ENCODE results near the gene SLIT3.

SLIT3 gene

DNA sequence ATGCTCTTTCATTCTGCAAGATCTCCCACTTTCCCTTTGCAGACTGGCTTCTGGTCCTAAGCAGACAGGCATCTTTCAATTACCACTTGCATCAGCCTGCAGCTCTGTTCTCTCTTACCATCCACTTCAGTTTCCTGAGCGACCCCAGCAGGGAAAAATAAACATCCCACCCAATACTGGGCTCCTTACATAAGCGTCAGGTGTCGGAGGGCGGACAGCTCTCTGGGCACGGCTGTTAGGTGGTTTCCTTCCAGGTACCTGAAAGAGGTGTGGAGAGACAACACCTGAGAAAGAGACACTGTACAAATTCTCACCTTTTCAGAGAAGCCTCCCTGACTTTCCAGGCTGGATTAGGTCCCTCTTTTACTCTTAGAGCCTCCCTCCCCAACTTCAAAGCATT is 576.7 kb downstream of the SLIT3 start:
- Histone ChIP-seq H3K4me1 (ENCODE audit: insufficient read depth, low read length) (no peaks in the 10 kb centered on the region), H3K27ac (ENCODE audit: low read depth, low read length) (no peak overlapping the region), H3K36me3 (ENCODE audit: insufficient read depth, low read length) (no peaks in the 10 kb centered on the region), H3K4me3 (ENCODE audit: low read length) (no peak overlapping the region), H3K9me3 (ENCODE audit: insufficient read depth, low read depth, low read length) (no peaks in the 10 kb centered on the region), H3K27me3 (ENCODE audit: insufficient read depth, low read length) (no peaks in the 10 kb centered on the region), H3K9ac (ENCODE audit: low read depth, low read length) (no peak overlapping the region)
- WGBS: 82% methylated on average over 5 of the region's 5 CpGs

- Histone ChIP-seq H3K9me3 (ENCODE audit: insufficient read depth, low read depth, low read length) (no peaks in the 10 kb centered on the region), H3K9ac (ENCODE audit: low read depth, low read length) (no peak overlapping the region), H3K4me1 (ENCODE audit: insufficient read depth, low read length) (no peaks in the 10 kb centered on the region), H3K27me3 (ENCODE audit: insufficient read depth, low read length) (no peaks in the 10 kb centered on the region), H3K36me3 (ENCODE audit: insufficient read depth, low read length) (no peaks in the 10 kb centered on the region), H3K4me3 (ENCODE audit: low read length) (no peak overlapping the region), H3K27ac (ENCODE audit: low read depth, low read length) (no peak overlapping the region)
- whole genome bisulfite sequencing: 93% methylated on average over 3 of the region's 3 CpGs
These were observed 577.9 kb downstream of the SLIT3 start for GRCh38 chr5:168723037-168723436.

DNA sequence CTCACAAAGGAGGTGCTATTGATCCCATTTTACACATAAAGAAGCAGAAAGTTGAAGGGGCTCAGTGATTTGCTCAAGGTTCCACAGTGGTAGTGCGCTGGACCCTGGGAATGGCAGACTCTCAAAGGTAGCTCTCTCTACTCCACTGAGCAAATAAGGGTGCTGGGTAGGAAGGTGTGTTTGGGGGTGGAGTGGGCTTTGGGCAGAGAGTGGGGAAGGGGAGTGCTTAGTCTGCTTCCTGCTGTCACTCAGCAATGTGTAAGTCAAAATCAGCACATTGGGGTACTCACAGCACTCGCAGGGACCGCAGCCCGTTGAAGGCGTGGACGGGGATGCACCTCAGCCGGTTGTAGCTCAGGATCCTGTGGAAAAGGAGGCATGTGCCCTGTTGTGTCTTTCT is 579.0 kb downstream of the SLIT3 start:
- H3K4me3 ChIP-seq (ENCODE audit: low read length): no peak overlapping the region
- H3K27ac ChIP-seq (ENCODE audit: low read depth, low read length): no peak overlapping the region
- H3K9ac ChIP-seq (ENCODE audit: low read depth, low read length): no peak overlapping the region
- no peaks in the 10 kb centered on the region for H3K4me1 ChIP-seq (ENCODE audit: insufficient read depth, low read length)
- no peaks in the 10 kb centered on the region for H3K27me3 ChIP-seq (ENCODE audit: insufficient read depth, low read length)
- no peaks in the 10 kb centered on the region for H3K36me3 ChIP-seq (ENCODE audit: insufficient read depth, low read length)
- 95% methylated on average over 7 of the region's 7 CpGs for WGBS
- H3K9me3 ChIP-seq (ENCODE audit: insufficient read depth, low read depth, low read length): no peaks in the 10 kb centered on the region

DNA sequence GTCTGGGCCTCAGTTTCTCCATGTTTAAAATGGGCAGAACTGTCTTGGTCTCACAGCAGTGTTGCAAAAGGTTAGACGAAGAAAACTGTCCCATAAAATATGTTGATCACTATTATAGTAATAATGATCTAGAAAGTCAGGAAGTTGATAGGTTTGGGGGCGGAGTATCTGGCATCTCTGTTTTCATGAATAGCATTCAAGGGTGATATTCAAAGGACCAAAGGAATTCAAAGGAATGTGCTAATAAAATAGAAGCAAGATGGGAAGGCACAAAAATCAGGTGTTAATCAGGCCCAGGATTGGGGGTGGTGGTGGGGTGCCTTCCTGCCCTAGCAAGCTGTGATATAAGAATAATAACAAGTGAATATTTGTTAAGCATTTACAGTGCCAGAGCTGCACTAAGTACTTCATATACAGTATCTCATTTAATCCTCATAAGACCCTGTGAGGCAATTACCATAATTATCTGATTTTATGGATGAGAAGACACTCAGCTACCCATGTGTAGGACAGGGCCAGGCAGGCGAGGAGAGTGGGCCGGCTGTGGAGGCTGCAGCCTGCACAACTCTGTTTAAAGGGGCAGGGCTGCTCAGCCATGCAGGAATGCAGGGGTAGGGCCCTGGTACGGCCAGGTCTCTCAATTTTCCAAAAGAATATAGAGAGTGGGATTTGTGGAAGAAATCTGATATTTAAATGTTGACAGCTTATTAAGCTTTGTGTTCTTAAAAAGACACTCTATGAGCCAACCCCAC is 579.8 kb downstream of the SLIT3 start:
- Histone ChIP-seq H3K27me3 (ENCODE audit: insufficient read depth, low read length) (no peaks in the 10 kb centered on the region), H3K9me3 (ENCODE audit: insufficient read depth, low read depth, low read length) (no peaks in the 10 kb centered on the region), H3K9ac (ENCODE audit: low read depth, low read length) (no peak overlapping the region), H3K4me1 (ENCODE audit: insufficient read depth, low read length) (no peaks in the 10 kb centered on the region), H3K27ac (ENCODE audit: low read depth, low read length) (no peak overlapping the region), H3K4me3 (ENCODE audit: low read length) (no peak overlapping the region), H3K36me3 (ENCODE audit: insufficient read depth, low read length) (no peaks in the 10 kb centered on the region)
- 77% methylated on average over 5 of the region's 5 CpGs for WGBS

DNA sequence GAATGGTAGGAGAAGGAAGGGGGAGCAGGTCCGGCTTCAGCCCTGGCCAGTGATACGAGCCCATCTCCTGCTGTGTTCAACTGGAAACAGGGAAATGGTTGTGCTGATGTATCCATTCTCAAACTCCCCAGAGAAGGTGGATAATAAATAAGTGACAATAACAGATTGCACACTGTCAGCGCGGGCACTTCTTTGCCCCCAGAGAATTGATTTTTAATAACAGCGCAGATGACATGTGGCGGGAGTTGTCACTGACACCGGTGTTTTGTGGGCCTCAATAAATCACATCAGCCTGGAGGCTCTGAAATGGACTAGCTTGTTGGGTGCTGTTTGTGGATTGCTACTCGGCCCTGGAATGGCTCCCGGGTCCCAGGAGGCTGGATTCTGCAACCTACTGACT is 580.4 kb downstream of the SLIT3 start:
- H3K27me3 ChIP-seq (ENCODE audit: insufficient read depth, low read length): no peaks in the 10 kb centered on the region
- H3K36me3 ChIP-seq (ENCODE audit: insufficient read depth, low read length): no peaks in the 10 kb centered on the region
- WGBS: 97% methylated on average over 9 of the region's 9 CpGs
- no peak overlapping the region for H3K4me3 ChIP-seq (ENCODE audit: low read length)
- no peaks in the 10 kb centered on the region for H3K9me3 ChIP-seq (ENCODE audit: insufficient read depth, low read depth, low read length)
- no peak overlapping the region for H3K27ac ChIP-seq (ENCODE audit: low read depth, low read length)
- no peak overlapping the region for H3K9ac ChIP-seq (ENCODE audit: low read depth, low read length)
- no peaks in the 10 kb centered on the region for H3K4me1 ChIP-seq (ENCODE audit: insufficient read depth, low read length)

DNA sequence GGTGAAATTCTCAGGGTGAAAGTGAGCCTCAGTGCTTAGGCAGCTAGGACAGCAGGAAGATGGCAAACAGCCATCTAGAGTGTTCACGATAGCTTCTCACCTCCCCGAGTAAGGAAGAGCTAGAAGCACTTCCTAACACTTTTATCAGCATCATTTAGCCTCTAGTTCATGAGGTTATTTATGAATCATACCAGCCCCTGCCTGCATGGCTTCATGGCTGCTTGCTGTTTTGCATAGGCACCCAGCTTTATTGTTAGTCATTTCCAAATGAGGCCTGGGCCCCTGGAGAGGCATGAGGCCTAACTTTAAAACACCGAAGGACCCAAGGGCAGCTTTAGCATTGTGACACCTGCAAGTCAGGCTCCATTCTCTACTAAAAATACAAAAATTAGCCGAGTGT is 586.9 kb downstream of the SLIT3 start:
- no peak overlapping the region for H3K27ac ChIP-seq (ENCODE audit: low read depth, low read length)
- H3K9me3 ChIP-seq (ENCODE audit: insufficient read depth, low read depth, low read length): no peaks in the 10 kb centered on the region
- H3K4me1 ChIP-seq (ENCODE audit: insufficient read depth, low read length): peaks cover 20% of the 10 kb centered on the region
- no peaks in the 10 kb centered on the region for H3K36me3 ChIP-seq (ENCODE audit: insufficient read depth, low read length)
- no peak overlapping the region for H3K4me3 ChIP-seq (ENCODE audit: low read length)
- no peak overlapping the region for H3K9ac ChIP-seq (ENCODE audit: low read depth, low read length)
- no peaks in the 10 kb centered on the region for H3K27me3 ChIP-seq (ENCODE audit: insufficient read depth, low read length)
- WGBS: 85% methylated on average over 4 of the region's 4 CpGs

DNA sequence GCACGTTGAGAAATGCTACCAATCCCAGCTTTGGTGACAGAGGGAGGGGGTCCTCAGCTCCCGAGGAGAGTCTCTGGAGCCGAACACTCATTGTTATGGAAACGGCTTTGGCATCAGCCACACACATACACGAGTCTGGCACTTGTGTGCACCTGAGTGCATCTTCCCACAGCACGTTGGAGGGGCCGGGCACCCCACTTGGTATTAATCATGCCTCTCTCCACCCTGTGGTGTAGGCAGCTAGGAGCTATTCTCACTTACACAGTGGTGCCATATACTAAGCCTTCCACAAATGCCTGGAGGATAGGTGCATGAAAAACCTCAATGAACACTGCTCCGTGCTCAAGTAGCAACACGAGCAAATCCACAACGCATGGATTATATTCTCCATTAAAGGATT is 587.9 kb downstream of the SLIT3 start:
- peaks cover 20% of the 10 kb centered on the region for H3K4me1 ChIP-seq (ENCODE audit: insufficient read depth, low read length)
- H3K9me3 ChIP-seq (ENCODE audit: insufficient read depth, low read depth, low read length): no peaks in the 10 kb centered on the region
- no peak overlapping the region for H3K9ac ChIP-seq (ENCODE audit: low read depth, low read length)
- no peak overlapping the region for H3K27ac ChIP-seq (ENCODE audit: low read depth, low read length)
- no peak overlapping the region for H3K4me3 ChIP-seq (ENCODE audit: low read length)
- 65% methylated on average over 10 of the region's 10 CpGs for WGBS
- no peaks in the 10 kb centered on the region for H3K36me3 ChIP-seq (ENCODE audit: insufficient read depth, low read length)
- no peaks in the 10 kb centered on the region for H3K27me3 ChIP-seq (ENCODE audit: insufficient read depth, low read length)

DNA sequence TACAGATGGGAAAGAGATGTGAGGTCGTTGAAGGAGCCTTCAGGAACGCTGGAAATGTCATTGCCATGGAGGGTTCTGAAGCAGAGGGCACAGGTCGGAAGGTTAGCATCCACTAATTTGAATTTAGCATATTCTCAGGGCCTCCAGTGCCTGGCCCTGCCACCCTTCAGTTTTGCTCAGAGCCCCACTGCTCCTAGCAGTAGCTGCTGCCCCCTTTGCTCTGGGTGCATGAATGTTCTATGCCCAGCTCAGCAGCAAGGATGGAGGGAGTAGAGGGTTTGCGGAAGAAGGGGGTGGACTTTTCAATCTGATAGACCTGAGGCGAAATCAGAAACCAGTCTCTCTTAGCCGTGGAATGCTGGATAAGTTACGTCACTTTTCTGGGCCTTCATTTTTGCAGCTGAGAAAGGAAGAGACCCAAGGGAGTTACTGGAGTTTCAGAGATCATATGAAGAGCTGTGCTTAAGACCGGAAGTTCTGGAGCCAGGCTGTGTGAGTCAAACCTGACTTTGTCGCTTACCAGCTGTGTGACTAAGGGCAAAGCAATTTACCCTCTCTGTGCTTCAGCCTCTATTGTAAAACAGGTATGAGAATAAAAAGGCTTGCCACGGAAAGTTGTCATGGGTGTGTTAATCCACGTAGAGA is 588.5 kb downstream of the SLIT3 start:
- H3K27ac ChIP-seq (ENCODE audit: low read depth, low read length): no peak overlapping the region
- no peak overlapping the region for H3K9ac ChIP-seq (ENCODE audit: low read depth, low read length)
- H3K9me3 ChIP-seq (ENCODE audit: insufficient read depth, low read depth, low read length): no peaks in the 10 kb centered on the region
- H3K36me3 ChIP-seq (ENCODE audit: insufficient read depth, low read length): no peaks in the 10 kb centered on the region
- no peaks in the 10 kb centered on the region for H3K27me3 ChIP-seq (ENCODE audit: insufficient read depth, low read length)
- no peak overlapping the region for H3K4me3 ChIP-seq (ENCODE audit: low read length)
- 63% methylated on average over 11 of the region's 11 CpGs for WGBS
- H3K4me1 ChIP-seq (ENCODE audit: insufficient read depth, low read length): peaks cover 20% of the 10 kb centered on the region

GRCh38 chr5:168710706-168711105 is 590.2 kb downstream of the SLIT3 start:
- no peak overlapping the region for H3K4me3 ChIP-seq (ENCODE audit: low read length)
- WGBS: 95% methylated on average over 9 of the region's 9 CpGs
- no peak overlapping the region for H3K9ac ChIP-seq (ENCODE audit: low read depth, low read length)
- peaks cover 20% of the 10 kb centered on the region for H3K4me1 ChIP-seq (ENCODE audit: insufficient read depth, low read length)
- no peaks in the 10 kb centered on the region for H3K36me3 ChIP-seq (ENCODE audit: insufficient read depth, low read length)
- H3K27ac ChIP-seq (ENCODE audit: low read depth, low read length): no peak overlapping the region
- no peaks in the 10 kb centered on the region for H3K27me3 ChIP-seq (ENCODE audit: insufficient read depth, low read length)
- H3K9me3 ChIP-seq (ENCODE audit: insufficient read depth, low read depth, low read length): no peaks in the 10 kb centered on the region

DNA sequence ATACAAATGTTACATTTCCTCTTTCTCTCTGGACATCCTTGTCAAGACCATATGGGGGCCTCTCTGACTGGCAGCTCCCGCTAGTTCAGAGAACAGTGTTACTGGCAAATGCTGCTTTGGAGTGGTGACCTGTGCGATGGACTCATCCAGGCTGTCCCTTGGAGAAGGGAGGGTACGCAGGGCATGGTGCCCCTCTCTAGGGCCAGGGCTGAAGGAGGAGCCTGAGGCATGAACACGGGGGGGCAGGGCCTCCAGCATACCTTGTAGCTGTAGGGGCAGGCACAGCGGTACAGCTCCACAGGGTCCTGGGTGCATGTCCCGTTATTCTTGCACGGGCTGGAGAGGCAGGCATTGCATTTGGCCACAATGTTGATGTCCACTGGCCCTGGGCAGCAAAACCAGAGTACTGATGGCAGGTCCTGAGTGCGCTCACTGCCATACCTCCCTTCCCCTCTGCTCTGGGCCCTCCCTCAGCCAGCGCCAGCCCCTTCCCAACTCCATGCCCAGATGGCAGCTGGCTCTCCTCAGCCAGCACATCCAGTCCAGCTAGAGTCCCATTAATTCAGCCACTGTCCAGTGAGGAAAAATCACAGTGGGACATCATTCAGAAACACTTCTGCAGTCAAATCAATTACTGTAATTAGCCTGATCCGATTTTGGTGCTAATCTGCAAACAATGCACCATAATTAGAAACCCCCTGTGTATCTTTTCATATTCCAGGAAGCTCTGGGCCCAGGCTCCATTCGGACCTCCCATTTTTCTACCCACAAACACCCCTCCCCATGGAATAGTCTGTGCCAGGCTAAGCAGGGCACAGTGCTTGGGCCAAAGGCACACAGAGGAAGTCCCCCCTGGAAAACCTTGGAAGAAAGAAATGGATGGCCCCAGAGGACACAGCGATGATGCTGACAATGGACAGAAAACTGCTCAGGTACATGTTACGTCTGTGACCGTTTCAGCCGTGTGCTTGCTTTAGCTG is 592.9 kb downstream of the SLIT3 start:
- no peak overlapping the region for H3K9ac ChIP-seq (ENCODE audit: low read depth, low read length)
- H3K36me3 ChIP-seq (ENCODE audit: insufficient read depth, low read length): no peaks in the 10 kb centered on the region
- WGBS: 90% methylated on average over 15 of the region's 15 CpGs
- peaks cover 9% of the 10 kb centered on the region for H3K4me1 ChIP-seq (ENCODE audit: insufficient read depth, low read length)
- H3K27me3 ChIP-seq (ENCODE audit: insufficient read depth, low read length): peaks cover 3% of the 10 kb centered on the region; the same call in 1 of the 2 replicates
- no peak overlapping the region for H3K27ac ChIP-seq (ENCODE audit: low read depth, low read length)
- H3K9me3 ChIP-seq (ENCODE audit: insufficient read depth, low read depth, low read length): no peaks in the 10 kb centered on the region
- no peak overlapping the region for H3K4me3 ChIP-seq (ENCODE audit: low read length)

- WGBS: 61% methylated on average over 5 of the region's 5 CpGs
- peaks cover 3% of the 10 kb centered on the region; the same call in 1 of the 2 replicates for H3K27me3 ChIP-seq (ENCODE audit: insufficient read depth, low read length)
- H3K36me3 ChIP-seq (ENCODE audit: insufficient read depth, low read length): no peaks in the 10 kb centered on the region
- no peak overlapping the region for H3K4me3 ChIP-seq (ENCODE audit: low read length)
- no peak overlapping the region for H3K27ac ChIP-seq (ENCODE audit: low read depth, low read length)
- no peak overlapping the region for H3K9ac ChIP-seq (ENCODE audit: low read depth, low read length)
- H3K9me3 ChIP-seq (ENCODE audit: insufficient read depth, low read depth, low read length): no peaks in the 10 kb centered on the region
- H3K4me1 ChIP-seq (ENCODE audit: insufficient read depth, low read length): no peaks in the 10 kb centered on the region
These were observed 594.3 kb downstream of the SLIT3 start for GRCh38 chr5:168706655-168707069.
